Heart right ventricle (tissue), 16 donors: ENCODE results near the gene PAPPA. TPM values are rescaled to one million over a fixed set of nuclear protein-coding genes. Genes with fewer than 3 reads are reported as not detected.
A peak's percentile ranks its signal among the peaks of the same experiment; 100 is the strongest.

ENCODE experiments used
- ATAC-seq, 8 donors: fragments of 200-7000 bp; cut with Tn5 transposase; one replicate each; pipeline ENCODE4 v1.9.1; 2020; ENCODE audit warnings: mild to moderate bottlenecking in 8 of 8, moderate library complexity in 8 of 8, moderate number of reproducible peaks in 1 of 8
- DNase-seq, 2 donors: peaks; one replicate each; pipeline ENCODE4 v3.0.0-alpha.2; 2020
- H3K27ac ChIP-seq, 10 donors: fragments of 200-600 bp; sonication (generic) in 2 of 10; one replicate each; pipeline versions ENCODE4 v1.5.0 to v1.8.0; 2020 to 2022; ENCODE audit warnings: mild to moderate bottlenecking in 3 of 10
- H3K27me3 ChIP-seq, 7 donors: fragments of 200-600 bp; one replicate each; pipeline ENCODE4 v1.8.0; 2021 to 2022; ENCODE audit warnings: mild to moderate bottlenecking in 2 of 7
- H3K36me3 ChIP-seq, 9 donors: fragments of 200-600 bp; sonication (generic) in 1 of 9; one replicate each; pipeline versions ENCODE4 v1.5.0 to v1.8.0; 2020 to 2022; ENCODE audit warnings: mild to moderate bottlenecking in 2 of 9
- H3K4me1 ChIP-seq, 9 donors: fragments of 200-600 bp; sonication (generic) in 1 of 9; one replicate each; pipeline versions ENCODE4 v1.5.0 to v1.8.0; 2020 to 2022; ENCODE audit warnings: mild to moderate bottlenecking in 4 of 9
- H3K4me3 ChIP-seq, 10 donors: fragments of 200-600 bp; sonication (generic) in 2 of 10; one replicate each; pipeline versions ENCODE4 v1.5.0 to v1.8.0; 2020 to 2022; ENCODE audit warnings: mild to moderate bottlenecking in 7 of 10, moderate library complexity in 2 of 10
- H3K9me3 ChIP-seq, 11 donors: fragments of 200-600 bp in 10 of 11; sonication (generic) in 2 of 11; one replicate each; pipeline versions ENCODE4 v1.5.0 to v1.8.0; 2013 to 2022; ENCODE audit warnings: mild to moderate bottlenecking in 2 of 11, control low read depth in 1 of 11, moderate library complexity in 1 of 11
- CTCF ChIP-seq, 9 donors: fragments of 200-600 bp; sonication (generic) in 2 of 9; IDR thresholded peaks; one replicate each; pipeline versions ENCODE4 v1.5.0 to v1.8.0; 2021 to 2022; ENCODE audit warnings: antibody characterized with exemption in 9 of 9, mild to moderate bottlenecking in 5 of 9, moderate library complexity in 1 of 9
- WGBS, 2 donors: extraction: QIAGEN DNeasy Blood & Tissue Kit; methylation state at CpG; one replicate each; pipeline ENCODE4 v1.1.7; 2013; ENCODE audit warnings: inconsistent platforms in 1 of 2; 5-methylcytosine and 5-hydroxymethylcytosine counted together
- intact Hi-C, 10 donors: fragments of 100-400 bp; cut with DNase I; formaldehyde crosslinking; loops; one replicate each; pipeline versions ENCODE4 v1.11.1 to v1.14.2; 2022
- polyA plus RNA-seq, 2 donors: library from polyadenylated mRNA; stranded (reverse); fragments of 200-250 nt; gene quantifications; one replicate each; pipeline ENCODE4 v1.2.3, GENCODE V29; 2013
- total RNA-seq, 10 donors: library from RNA; stranded (reverse); fragmentation: NEBNext Ultra II Directional in 3 of 10; extraction: Animal tissue kit (Norgen Biotek cat#: 25700) in 3 of 10; gene quantifications; one replicate each; pipeline versions ENCODE4 v1.2.1 to v1.2.4, GENCODE V29; 2021 to 2023
- donor health status: Arrhythmogenic right ventricular cardiomyopathy.
- donor health status: ischemic (EF 13 %, LVEDD 7.1; RV severe dilation, severe dysfunction).
- donor health status: healthy with polysubstance abuse.
- donor health status: DM: no; HTN: yes; CAD: no.
- donor health status: DM: no; HTN: no; CAD: no.
- donor health status: ischemic (EF 25% LVEDD 6.9; RV normal size, moderate dysfunction).
- donor health status: ischemic (EF 25% LVEDD 5.7; RV mildly dilated, moderate dysfunction).
- donor health status: healthy.
- donor health status: DM: yes; HTN: yes; CAD: no.
- donor health status: Ischemic cardiomyopathy.
- donor health status: ischemic (EF 35%, LVEDD 5.7; RV mildly dilated, moderate dysfunction).
- donor health status: nonischemic (EF 11% LVEDD 7.7; RV severe dilation, severe dysfunction).
- donor health status: DM: yes; HTN: yes; CAD: no.
- donor health status: PGD.
- donor health status: ischemic (EF 29% LVEDD 5.4; RV normal size, mild dysfunction).
- donor health status: nonischemic (EF 23%, LVEDD 6.1; RV moderate dilation, normal function).

Gene PAPPA
- total and polyA plus RNA-seq, 12 donors = 0.15 to 3.4 (median 1.2) TPM

GRCh38 chr9:116331241-116331640 lies 177.7 kb downstream of the PAPPA start:
- no peak for ATAC-seq
- Histone ChIP-seq H3K36me3 (no peaks in the 10 kb centered on the region), H3K27me3 (no peaks in the 10 kb centered on the region), H3K4me1 (peaks cover 0 to 32% (median 8%) of the 10 kb centered on the region in 9 donors), H3K4me3 (no peak overlapping the region), H3K9me3 (no peaks in the 10 kb centered on the region), H3K27ac (no peak overlapping the region)
- TF ChIP-seq CTCF (IDR thresholded peaks at IDR 0.05) = no peak
- WGBS, 2 donors = 69 to 75% methylated on average over 3 of the region's 3 CpGs
- intact Hi-C loops = no loop called here
- no peak for DNase-seq

DNA sequence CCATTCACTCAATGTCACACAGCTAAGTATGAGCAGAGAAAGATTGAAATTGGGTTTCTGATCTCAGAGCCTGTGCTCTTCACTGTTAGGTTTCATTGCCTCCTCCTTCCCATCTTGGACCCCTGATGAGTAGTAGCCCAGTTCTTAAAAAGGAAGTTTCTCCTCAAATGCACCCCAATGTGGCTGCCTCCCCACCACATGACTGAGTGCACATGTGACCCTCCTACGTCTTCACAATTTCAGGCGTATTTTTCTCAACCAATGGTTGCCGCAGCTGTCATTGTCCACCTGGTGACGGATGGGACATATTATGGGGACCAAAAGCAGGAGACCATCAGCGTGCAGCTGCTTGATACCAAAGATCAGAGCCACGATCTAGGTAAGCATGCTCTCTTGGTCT lies 178.5 kb downstream of the PAPPA start:
- Histone ChIP-seq H3K9me3 (no peaks in the 10 kb centered on the region), H3K4me3 (no peak overlapping the region), H3K36me3 (no peaks in the 10 kb centered on the region), H3K27me3 (no peaks in the 10 kb centered on the region), H3K27ac (no peak overlapping the region), H3K4me1 (peaks cover 0 to 30% (median 8%) of the 10 kb centered on the region in 9 donors)
- TF ChIP-seq CTCF (IDR thresholded peaks at IDR 0.05) = no peak
- intact Hi-C loops = no loop called here
- ATAC-seq (no peak), DNase-seq (no peak)
- 90 to 92% methylated on average over 6 of the region's 6 CpGs for WGBS, 2 donors

- Histone ChIP-seq H3K27me3 (no peaks in the 10 kb centered on the region), H3K27ac (no peak overlapping the region), H3K36me3 (no peaks in the 10 kb centered on the region), H3K9me3 (no peaks in the 10 kb centered on the region), H3K4me1 (peaks cover 0 to 18% (median 2%) of the 10 kb centered on the region in 9 donors), H3K4me3 (no peak overlapping the region)
- TF ChIP-seq CTCF (IDR thresholded peaks at IDR 0.05) = no peak
- intact Hi-C loops = no loop called here
- ATAC-seq (peak in 2 of 8 donors; percentile 24 to 29), DNase-seq (no peak)
- WGBS, 2 donors = 38 to 44% methylated on average over 3 of the region's 3 CpGs
These were observed 179.7 kb downstream of the PAPPA start for GRCh38 chr9:116333254-116333653.

DNA sequence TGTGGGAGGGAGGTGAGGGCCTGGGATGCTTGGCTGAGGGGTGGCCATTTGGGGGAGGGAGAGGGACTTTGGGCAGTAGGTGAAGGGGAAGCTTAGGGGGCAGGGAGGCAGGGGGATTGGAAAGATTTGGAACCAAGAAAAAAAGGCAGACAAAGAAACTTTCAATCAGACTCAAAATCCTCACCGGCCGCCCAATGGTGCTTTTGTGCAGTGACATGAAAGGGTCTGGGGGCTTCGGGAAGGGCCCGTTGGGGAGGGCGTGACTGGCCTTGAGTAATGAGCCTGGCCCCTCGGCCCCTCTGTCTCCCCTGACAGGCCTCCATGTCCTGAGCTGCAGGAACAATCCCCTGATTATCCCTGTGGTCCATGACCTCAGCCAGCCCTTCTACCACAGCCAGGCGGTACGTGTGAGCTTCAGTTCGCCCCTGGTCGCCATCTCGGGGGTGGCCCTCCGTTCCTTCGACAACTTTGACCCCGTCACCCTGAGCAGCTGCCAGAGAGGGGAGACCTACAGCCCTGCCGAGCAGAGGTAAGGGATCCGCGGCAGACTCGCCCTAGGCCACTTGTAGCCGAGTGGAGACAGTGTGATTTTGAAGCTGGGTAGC lies 181.1 kb downstream of the PAPPA start:
- ATAC-seq (no peak), DNase-seq (no peak)
- H3K27me3 ChIP-seq = no peaks in the 10 kb centered on the region
- H3K36me3 ChIP-seq = no peaks in the 10 kb centered on the region
- peaks cover 0 to 11% (median 0%) of the 10 kb centered on the region in 9 donors for H3K4me1 ChIP-seq
- H3K9me3 ChIP-seq = no peaks in the 10 kb centered on the region
- intact Hi-C loops = no loop called here
- H3K4me3 ChIP-seq = no peak overlapping the region
- WGBS, 2 donors = 66 to 72% methylated on average over 19 of the region's 19 CpGs
- no peak overlapping the region for H3K27ac ChIP-seq
- no peak for TF ChIP-seq CTCF (IDR thresholded peaks at IDR 0.05)
